VCaP (cell line): ENCODE data around the gene TAGAP.
"Not testable (repeated sequence)": the region's sequence is repeated elsewhere in the genome, so short reads cannot be mapped to it uniquely, and the experiment has no call there.

Experiments used
- H3K27ac ChIP-seq: fragments of 450-650 bp; 2 replicates; pipeline ENCODE4 v1.5.1; 2017
- CTCF ChIP-seq: fragments of 450-650 bp; conservative IDR thresholded peaks from 2 replicates; pipeline ENCODE4 v1.5.1; 2017; ENCODE audit warnings: mild to moderate bottlenecking, moderate library complexity

The TAGAP gene

DNA sequence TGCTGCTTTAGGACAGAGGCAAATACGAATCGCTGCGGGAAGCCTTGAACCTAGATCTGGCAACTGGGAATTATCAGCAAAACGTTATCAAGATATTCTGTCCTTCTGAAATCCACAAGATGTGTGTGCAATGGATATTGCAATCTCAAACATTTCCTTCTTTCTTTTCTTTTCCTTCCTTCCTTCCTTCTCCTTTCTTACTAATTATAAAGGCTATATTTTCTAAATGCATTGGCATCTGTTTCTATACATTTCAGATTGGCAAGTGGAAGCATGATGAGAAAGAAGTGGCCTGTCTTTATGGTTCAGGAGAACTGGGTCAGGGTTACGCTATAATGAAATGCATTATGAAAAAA lies 2.0 kb downstream of the TAGAP start:
- no peak overlapping the region for H3K27ac ChIP-seq
- TF ChIP-seq CTCF = peak; percentile 34

DNA sequence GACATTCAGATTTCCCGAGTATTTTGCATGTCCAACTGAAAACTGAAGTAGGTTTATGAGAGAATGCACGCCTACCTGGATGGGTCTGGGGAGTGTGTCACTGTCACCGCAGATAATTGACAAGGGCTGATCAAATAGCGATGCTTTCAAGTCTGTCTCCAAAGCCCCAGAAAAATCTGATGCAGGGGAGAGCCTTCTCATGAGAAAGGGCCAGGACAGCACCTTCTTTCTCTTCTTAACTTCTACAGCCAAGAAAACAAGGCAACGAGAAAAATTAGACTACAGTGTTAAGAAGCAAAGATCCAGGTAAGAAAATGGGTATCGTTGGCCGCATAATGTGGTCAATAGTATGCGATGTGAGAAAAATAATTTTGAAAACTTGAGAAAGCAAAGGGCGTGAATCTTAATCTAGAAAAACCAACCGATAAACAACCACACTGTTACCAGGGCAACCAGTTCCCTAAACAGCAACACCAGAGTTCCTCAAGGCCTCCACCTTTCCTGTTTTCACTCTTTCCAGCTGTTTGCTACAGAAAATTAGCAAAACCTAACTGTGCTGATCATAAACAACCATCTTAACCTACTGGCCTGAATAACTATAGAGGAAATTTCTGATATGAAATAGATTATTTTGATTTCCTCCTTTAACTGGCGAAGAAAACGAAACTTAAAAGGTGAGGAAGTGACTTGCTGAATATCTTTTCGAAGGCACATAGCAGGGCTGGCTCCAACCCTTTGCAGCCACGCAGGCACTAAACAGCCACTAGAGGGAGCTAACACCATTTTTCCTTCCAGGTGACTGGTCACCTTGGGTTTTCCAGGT lies 2.6 kb downstream of the TAGAP start:
- no peak overlapping the region for H3K27ac ChIP-seq
- TF ChIP-seq CTCF = peak; percentile 96

- TF ChIP-seq CTCF = no peak
- H3K27ac ChIP-seq = no peak overlapping the region
Measured at GRCh38 chr6:159041181-159041580, 3.6 kb downstream of the TAGAP start.

DNA sequence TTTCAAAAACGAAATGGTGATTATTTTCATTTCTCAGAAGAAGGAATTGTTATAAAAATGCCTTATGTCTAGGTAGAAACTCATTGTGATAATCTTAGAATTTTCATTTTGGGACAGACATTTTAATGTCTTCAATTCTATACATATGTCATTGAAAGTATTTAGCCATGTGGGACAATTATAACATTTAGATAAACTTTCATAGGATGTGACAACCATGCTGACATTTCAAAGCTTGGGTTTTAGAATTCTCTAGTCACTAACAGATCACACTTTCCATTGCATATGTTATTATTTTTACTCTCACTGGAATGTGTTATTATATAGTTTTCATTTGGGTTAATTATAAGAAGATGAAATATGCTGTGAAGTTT lies 4.9 kb downstream of the TAGAP start:
- no peak for TF ChIP-seq CTCF
- no peak overlapping the region for H3K27ac ChIP-seq

DNA sequence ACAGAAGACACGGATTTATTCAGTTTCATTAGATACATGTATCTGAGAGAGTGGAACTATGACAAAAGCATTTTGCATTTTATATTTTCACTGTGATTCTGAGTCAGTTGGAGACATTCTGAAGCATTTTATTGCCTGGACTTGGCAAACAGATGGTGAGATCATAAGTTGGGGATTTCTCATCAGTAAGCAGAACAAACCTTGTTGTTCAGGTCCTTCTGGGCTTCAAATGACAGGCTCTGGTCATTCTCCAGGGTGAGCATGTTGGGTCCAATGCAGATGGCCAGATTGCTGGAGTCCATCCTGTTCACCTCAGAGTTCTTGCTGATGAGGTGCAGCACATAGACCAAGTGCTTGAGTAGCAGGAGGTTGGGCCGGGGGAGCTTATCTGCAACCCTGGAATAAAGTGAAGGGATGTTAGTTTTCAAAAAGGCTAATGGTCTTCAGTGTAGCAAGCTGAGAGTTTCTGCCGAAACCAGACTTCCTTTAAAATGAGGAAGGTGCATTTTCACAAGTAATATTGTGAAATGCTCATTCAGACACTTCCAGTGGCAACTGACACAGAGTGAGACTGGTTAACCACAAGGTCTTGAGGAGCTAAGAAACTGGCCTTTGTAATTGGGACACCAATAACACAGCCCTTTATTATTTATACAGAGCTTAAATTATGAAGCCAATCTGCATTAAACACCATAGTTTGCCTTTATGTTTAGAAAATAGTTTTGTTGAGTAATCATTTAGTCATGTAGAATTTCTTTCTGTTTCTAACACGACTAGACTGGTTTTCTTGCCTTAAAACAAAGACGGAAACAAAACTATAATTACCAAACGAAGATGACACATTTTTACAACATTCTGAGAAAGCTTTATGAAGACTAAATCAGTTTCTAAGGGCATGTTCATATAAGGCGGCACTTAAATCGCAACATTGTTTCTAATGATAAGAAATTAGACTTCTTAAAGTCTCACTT lies 5.6 kb downstream of the TAGAP start:
- H3K27ac ChIP-seq = no peak overlapping the region

GRCh38 chr6:159038318-159038717 lies 6.5 kb downstream of the TAGAP start:
- not testable (repeated sequence) for H3K27ac ChIP-seq

More for the DNA sequence above, 5.6 kb downstream of the TAGAP start:
- no peak for TF ChIP-seq CTCF

- H3K27ac ChIP-seq = no peak overlapping the region
- no peak for TF ChIP-seq CTCF
Measured at GRCh38 chr6:159037756-159038290, 7.0 kb downstream of the TAGAP start.
